ENCODE results near the gene E2F4. TPM values are rescaled to one million over a fixed set of nuclear protein-coding genes. Genes with fewer than 3 reads are reported as not detected.
A peak's percentile ranks its signal among the peaks of the same experiment; 100 is the strongest.

The E2F4 gene
- total RNA-seq, 2 experiments from 2014 or later, result 130 to 136 TPM

DNA sequence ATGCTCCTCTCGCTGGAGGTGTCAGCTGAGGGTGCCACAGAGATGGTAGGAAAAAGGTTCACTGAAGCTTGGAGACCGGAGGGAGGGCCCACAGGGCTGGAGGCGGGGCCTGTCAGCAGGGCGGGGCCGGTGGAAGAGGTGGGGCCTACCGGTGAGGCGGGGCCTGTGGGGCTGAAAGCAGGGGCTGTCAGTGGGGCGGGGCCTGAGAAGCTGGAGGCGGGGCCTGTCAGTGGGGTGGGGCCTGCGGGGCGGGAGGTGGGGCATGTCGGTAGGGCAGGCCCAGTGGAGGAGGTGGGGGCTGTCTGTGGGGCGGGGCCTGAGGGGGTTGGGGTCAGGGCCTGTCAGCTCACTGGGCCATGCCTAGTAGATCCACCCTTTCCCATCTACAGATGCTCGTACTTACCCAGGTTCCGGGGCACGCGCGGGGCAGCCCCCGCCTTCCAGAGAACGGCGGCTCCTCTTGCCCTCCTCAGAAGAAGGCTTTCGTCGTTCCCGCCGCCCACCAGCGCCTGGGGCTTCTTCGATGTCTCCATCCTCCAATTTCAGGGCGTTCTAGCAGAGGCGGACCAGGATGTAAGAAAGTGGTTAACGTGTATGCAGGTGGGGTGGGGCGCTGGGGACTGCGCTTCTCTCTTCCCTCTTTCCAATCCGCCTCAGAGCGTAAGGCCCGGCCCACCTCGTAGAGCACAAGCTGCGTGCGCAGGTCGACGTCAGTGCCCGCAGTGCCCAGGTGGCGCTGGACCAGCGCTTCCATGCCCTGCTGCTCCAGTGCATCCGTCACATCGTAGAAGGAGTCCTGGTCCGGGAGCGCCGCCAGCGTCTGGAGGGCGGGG is 44.8 kb downstream of the E2F4 start:
- peaks cover 13% of the 10 kb centered on the region for H3K4me1 Mint-ChIP-seq
- H3K27me3 Mint-ChIP-seq, result no peaks in the 10 kb centered on the region
- peaks cover 33% of the 10 kb centered on the region for H3K36me3 Mint-ChIP-seq
- no peaks in the 10 kb centered on the region for H3K9me3 Mint-ChIP-seq
- H3K4me3 Mint-ChIP-seq, result no peak overlapping the region
- peak; percentile 86 for DNase-seq
- H3K27ac Mint-ChIP-seq, result peak overlapping the region; percentile 43

DNA sequence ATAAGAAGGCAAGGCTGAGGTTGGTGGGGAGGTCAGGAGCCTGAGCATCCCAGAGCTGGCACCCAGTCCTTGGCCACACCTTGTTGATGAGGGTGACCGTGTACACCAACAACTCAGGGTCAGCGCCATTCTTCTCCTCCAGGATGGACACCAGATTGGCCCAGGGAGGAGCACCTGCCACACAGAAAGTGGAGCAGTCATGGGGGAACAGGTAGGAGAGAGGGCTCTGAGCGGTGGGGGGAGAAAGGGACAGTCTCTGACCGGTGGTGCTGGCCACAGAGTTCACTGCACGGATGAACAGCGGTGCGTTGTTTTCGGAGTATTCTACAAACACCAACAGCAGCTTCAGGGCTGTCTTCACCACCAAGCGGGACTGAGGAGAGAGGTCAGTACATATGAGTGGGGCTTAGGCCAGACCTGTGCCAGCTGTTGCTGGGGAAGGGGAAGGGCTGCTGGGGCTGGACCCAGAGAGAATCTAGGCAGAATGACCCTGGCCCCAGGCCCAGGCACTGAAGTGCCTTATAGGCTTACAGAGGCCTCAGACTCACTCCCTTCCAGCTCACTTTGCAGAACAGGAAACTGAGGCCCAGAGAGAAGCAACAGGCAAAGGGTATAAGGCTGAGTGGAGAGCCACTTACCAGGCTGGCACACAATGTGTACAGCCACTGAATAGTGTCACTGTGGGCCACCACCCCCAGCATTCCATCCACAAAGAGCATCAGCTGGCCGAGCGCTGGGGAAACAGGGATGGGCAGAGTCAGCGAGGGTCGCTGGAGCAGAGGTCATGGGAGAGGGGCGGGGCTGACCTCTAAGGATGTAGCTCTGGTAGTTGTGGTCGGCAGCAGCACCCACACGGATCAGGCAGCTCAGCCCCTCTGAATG is 45.7 kb downstream of the E2F4 start:
- DNase-seq, result no peak

DNA sequence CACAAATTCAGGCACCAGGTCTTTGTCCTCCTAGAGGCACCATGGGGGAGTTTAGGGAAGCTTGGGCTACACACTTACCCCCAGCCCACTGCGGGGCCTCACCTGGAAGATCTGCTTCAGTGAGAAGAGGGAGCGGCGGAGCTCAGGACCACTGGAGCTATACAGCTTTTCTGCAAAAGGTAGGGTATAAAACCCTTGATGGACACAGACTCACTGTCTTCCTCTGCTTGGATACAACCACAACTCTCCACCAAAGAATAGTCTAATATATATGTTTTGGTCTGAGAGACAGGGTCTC is 46.3 kb downstream of the E2F4 start:
- Mint-ChIP-seq H3K27ac (no peak overlapping the region), H3K27me3 (no peaks in the 10 kb centered on the region), H3K4me3 (no peak overlapping the region), H3K4me1 (peaks cover 19% of the 10 kb centered on the region), H3K9me3 (no peaks in the 10 kb centered on the region), H3K36me3 (peaks cover 28% of the 10 kb centered on the region)
- DNase-seq, result no peak

More for the DNA sequence above, 45.7 kb downstream of the E2F4 start:
- no peaks in the 10 kb centered on the region for H3K9me3 Mint-ChIP-seq
- H3K4me3 Mint-ChIP-seq, result no peak overlapping the region
- H3K4me1 Mint-ChIP-seq, result peaks cover 19% of the 10 kb centered on the region
- H3K36me3 Mint-ChIP-seq, result peaks cover 30% of the 10 kb centered on the region
- no peaks in the 10 kb centered on the region for H3K27me3 Mint-ChIP-seq
- no peak overlapping the region for H3K27ac Mint-ChIP-seq

DNA sequence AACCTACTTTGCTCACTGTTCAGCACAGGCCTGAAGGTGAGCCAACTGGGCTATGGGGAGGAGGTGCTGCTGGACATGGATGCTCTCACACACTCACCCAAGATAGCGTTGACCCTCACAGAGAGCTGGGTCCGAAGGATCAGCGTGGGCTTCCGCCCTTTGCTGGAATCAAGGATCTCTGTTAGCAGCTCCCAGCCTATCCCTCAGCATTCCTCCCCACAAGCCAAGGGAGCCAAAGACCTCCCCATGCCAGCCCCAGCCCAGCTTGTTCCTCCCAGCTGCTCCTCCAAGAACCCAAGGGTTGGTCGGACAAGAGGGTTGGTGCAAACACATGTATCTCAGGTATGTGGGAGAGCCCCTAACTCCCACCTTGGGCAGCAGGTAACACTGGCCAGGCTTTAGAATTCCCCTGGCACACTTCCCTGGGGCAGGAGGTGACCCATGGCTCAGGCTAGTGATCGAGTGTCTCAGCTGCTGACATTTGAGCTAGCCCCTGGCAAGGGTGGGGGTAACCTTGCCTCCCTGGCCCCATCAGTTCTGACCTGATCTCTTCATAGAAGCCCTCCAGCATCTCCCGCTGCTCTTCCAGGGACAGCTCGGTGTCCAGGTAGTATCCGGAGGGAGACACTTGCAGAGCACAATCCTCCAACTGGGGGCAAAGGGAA is 47.0 kb downstream of the E2F4 start:
- no peak for DNase-seq
- no peaks in the 10 kb centered on the region for H3K9me3 Mint-ChIP-seq
- no peaks in the 10 kb centered on the region for H3K27me3 Mint-ChIP-seq
- H3K4me3 Mint-ChIP-seq, result no peak overlapping the region
- peaks cover 25% of the 10 kb centered on the region for H3K4me1 Mint-ChIP-seq
- no peak overlapping the region for H3K27ac Mint-ChIP-seq
- H3K36me3 Mint-ChIP-seq, result peaks cover 26% of the 10 kb centered on the region

DNA sequence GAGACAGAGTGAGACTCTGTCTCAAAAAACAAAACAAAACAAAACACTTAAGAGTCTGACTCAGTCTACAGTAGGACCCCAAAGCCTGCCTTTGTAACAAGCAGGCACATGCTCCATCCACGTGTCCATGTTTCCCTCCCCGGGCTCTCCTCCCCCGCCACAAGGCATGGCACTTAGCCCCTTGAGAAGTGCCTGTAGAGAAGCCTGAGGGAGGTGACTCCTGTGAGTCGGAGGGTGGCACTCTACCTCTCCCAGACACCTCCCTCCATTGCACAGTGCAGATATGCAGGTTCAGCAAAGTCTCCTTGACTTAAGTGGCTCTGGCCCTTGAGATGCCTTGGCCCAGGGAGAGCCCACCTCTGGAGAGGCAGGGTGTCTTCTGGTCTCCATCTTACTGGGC is 48.6 kb downstream of the E2F4 start:
- Mint-ChIP-seq H3K4me1 (peaks cover 39% of the 10 kb centered on the region), H3K36me3 (peaks cover 26% of the 10 kb centered on the region), H3K27me3 (no peaks in the 10 kb centered on the region), H3K27ac (no peak overlapping the region), H3K9me3 (no peaks in the 10 kb centered on the region), H3K4me3 (no peak overlapping the region)
- no peak for DNase-seq

DNA sequence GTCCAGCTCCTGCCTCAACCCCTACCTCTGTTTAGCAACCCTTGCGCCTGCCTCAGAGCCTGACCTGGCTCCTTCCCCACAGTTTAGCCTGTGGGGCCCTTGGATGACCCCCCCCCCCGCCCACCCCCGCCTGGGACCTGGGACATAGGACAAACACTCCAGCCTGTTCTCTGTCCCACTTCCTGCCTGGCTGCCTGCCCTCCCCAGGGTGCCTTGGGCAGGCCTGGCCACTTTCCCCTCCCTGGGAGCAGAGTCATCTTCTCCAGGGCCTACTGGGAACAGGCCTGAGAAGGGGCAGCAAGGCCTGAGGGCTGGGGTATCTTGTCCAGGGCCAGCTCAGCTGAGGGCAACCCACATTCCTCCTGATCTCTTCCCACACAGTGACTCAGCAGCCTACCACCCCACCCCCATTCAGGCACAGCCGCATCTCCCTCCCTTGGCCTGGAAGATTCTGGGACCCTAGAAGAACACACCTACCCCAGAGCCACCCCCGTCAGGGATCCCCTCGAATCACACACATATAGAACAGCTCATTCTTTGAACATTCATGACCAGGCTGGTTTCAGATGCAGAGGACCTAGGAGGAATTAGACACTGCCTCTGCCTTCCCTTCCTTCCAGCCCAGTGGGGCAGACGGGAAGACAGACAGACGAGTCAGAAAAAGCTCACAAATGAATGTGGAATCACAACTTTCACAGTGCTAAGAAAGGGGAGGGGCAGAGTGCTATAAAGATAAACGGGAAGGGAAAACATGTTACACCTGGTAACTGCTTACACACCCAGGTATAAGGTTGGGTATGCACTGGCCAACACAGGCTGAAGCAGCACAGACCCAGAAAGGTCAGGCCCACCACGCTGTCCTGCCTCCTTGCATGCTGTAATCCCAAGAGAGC is 49.3 kb downstream of the E2F4 start:
- Mint-ChIP-seq H3K9me3 (no peaks in the 10 kb centered on the region), H3K4me3 (no peak overlapping the region), H3K27me3 (no peaks in the 10 kb centered on the region), H3K27ac (peak overlapping the region; percentile 75), H3K4me1 (peaks cover 39% of the 10 kb centered on the region), H3K36me3 (peaks cover 23% of the 10 kb centered on the region)
- no peak for DNase-seq

DNA sequence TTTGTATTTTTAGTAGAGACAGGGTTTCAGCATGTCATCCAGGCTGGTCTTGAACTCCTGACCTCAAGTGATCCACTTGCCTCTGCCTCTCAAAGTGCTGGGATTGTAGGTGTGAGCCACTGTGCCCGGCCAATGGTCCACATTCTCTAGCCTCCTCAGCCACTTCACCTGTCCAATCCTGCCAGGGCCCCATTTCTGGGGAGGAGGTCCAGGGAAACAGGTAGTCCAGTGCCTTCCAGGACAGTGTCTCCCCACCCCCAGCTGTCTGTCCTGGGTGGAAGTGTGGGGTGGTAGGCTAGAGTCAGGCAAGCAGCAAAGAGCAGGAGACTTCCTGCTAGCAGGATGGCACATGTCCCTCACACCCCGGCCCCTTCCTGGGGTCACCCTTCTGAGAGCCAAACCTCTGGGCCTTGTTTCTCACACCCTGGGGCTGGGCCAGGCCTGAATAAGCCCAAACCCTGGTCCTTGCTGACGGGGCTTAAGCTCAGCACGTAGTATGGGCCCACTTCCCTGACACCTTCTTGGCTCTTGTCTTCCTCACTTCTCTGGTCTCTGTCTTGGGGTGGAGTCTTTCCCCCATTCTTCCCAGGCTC is 50.3 kb downstream of the E2F4 start:
- Mint-ChIP-seq H3K4me3 (no peak overlapping the region), H3K27me3 (no peaks in the 10 kb centered on the region), H3K9me3 (no peaks in the 10 kb centered on the region), H3K36me3 (peaks cover 16% of the 10 kb centered on the region), H3K4me1 (peaks cover 38% of the 10 kb centered on the region), H3K27ac (peak overlapping the region; percentile 65)
- DNase-seq, result no peak

DNA sequence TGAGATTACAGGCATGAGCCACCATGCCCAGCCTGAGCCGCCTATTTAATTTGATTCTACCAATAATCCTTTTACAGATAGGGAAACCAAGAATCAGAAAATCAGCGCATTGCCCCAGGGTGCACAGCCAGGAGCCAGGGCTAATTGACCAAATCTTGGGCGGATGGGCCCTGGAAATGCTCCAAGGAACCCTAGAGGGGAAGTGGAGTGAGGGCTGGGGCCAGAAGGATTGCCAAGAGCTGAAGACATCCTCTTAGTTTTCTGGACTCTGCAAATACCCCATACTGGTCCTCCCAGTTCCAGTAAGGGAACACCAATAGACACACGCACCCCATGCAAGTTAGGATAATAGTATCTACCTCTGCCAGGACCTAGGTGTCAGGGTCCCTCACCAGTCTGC is 51.5 kb downstream of the E2F4 start:
- Mint-ChIP-seq H3K9me3 (no peaks in the 10 kb centered on the region), H3K27me3 (no peaks in the 10 kb centered on the region), H3K36me3 (peaks cover 11% of the 10 kb centered on the region), H3K4me1 (peaks cover 46% of the 10 kb centered on the region), H3K27ac (peak overlapping the region; percentile 88), H3K4me3 (peak overlapping the region; percentile 89)
- DNase-seq, result no peak

DNA sequence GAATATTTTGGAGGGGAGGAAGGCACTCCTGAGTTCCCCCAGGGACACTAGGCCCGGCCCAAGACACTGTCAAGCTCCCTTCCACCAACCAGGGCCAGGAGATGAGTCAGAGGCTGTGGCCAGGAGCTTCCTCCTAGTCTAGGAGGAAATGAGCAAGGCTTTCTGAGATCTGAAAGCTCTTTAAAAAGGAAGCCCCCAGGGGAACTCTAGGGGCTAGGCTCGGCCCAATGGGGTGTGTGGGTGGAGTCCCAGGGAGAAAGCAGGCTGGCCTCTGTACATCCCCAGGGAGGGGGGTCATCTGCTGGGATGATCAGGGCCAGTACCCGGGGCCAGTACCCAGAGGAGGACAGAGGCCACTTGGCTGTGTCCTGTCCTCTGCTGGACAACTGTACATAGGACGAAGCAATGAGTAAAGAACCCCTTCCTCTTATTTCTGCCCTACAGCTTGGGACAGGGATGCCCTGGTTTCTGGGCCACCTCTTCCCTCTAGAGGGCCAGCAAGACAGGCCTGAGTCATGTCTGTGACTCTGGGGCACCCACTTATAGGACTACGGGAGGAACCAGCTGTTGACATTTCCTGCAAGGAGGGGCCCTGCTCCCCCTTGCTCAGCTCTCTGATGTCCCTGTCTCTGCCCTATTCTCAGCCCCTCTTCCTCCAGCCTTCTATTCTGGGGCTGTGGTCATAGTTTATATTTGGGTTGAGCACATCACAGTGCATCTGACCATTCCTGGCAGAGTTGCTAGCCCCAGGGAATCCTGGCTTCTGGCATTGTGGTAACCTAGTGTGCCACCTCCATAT is 52.6 kb downstream of the E2F4 start:
- Mint-ChIP-seq H3K27ac (peak overlapping the region; percentile 88), H3K4me3 (peak overlapping the region; percentile 89), H3K27me3 (peaks cover 1% of the 10 kb centered on the region), H3K9me3 (no peaks in the 10 kb centered on the region), H3K4me1 (peaks cover 51% of the 10 kb centered on the region), H3K36me3 (peaks cover 11% of the 10 kb centered on the region)
- peak; percentile 86 for DNase-seq

DNA sequence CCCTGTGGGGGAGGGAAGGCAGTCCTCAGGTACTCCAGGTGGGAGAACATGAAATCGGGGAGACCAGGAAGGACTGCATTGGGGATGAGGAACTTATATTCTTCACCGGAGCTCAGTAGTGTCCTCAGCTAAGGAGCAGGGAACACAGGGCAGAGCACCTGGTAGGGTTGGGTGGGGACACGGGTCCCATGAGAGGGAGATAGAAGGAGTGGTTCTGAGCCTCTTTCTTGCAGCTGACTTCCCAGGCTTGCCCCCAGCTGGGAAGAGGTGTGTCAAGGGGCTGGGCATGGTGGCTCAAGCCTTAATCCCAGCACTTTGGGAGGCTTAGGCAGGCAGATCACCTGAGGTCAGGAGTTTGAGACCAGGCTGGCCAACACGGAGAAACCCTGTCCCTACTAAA is 53.2 kb downstream of the E2F4 start:
- DNase-seq, result no peak
- Mint-ChIP-seq H3K36me3 (peaks cover 9% of the 10 kb centered on the region), H3K27ac (peak overlapping the region; percentile 88), H3K4me1 (peaks cover 54% of the 10 kb centered on the region), H3K27me3 (peaks cover 6% of the 10 kb centered on the region), H3K4me3 (peak overlapping the region; percentile 89), H3K9me3 (no peaks in the 10 kb centered on the region)

DNA sequence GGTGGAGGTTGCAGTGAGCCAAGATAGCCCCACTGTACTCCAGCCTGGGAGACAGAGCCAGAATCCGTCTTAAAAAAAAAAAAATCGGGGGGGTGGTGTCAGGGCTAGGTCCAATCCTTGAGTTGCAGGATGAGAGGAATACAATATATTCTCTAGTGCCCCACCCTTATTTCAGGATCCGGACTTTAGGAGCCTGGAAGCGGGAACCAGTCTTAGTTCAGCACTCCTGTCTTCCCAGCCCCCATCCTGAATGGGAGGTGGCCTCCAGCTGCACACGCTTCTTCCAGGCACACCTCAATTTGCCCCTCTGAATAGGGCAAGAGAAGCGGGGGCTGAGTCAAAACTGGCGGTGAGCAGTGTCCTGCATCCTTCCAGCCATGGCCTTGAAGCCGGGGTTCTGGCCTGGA is 53.7 kb downstream of the E2F4 start:
- Mint-ChIP-seq H3K4me1 (peaks cover 56% of the 10 kb centered on the region), H3K36me3 (peaks cover 9% of the 10 kb centered on the region), H3K9me3 (no peaks in the 10 kb centered on the region), H3K4me3 (peak overlapping the region; percentile 89), H3K27ac (peak overlapping the region; percentile 88), H3K27me3 (peaks cover 6% of the 10 kb centered on the region)
- DNase-seq, result no peak

DNA sequence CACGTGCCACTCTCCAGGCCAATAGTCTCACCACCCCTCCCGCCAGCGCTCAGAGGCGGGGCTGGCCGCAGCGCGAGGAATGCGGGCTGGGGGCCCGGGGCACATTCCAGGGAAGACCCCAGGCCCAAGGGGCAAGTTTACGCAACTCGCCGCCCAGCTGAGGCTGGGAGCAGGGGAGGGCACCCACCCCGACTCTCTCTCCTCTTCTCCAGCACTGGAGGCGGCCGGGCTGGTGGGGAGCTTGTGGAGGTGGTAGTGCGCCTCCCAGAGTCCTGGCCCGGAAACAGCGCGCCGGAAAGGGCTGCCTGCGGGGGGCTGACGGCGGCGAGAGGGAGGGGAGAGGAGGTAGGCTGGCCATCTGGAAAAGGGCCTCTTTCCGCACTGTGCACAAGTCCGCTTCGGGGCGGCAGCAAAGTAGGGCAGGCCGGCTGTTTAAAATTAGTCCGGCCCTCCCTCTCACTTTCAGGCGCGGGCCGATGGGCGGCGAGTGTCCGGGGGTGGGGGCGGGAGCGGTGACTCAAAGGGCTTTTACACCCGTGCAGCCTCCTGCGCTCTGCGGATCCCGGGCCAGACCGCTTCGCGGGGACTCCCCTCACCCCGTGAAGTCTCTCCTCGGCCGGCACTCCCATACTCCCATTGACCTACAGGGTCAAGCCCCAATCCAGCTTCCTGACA is 54.3 kb downstream of the E2F4 start:
- Mint-ChIP-seq H3K4me3 (peak overlapping the region; percentile 89), H3K9me3 (no peaks in the 10 kb centered on the region), H3K27ac (peak overlapping the region; percentile 89), H3K27me3 (peaks cover 6% of the 10 kb centered on the region), H3K36me3 (peaks cover 9% of the 10 kb centered on the region), H3K4me1 (peaks cover 54% of the 10 kb centered on the region)
- DNase-seq, result peak; percentile 79

DNA sequence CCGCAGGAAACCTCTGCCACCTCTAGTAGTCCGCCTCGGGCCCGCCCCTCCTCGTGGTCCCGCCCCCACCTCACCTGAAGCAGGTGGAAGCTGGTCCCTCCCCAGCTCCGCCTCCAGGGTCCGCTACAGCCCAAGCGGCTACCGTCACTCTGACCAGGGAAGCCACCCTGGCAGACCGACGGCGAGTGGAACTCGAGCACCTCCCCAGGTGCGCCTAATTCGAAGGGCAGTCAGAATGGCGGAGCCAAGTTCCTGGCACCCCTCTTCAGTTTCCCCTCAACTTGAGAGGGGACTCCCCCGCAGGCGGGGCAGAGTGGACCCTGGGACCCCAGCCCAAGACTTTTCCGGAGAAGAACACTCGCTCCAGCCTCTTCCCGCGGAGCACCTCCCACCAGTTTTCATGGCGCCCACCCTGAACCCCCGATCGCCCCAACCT is 54.8 kb downstream of the E2F4 start:
- Mint-ChIP-seq H3K9me3 (no peaks in the 10 kb centered on the region), H3K27me3 (peaks cover 6% of the 10 kb centered on the region), H3K27ac (peak overlapping the region; percentile 89), H3K4me1 (peaks cover 49% of the 10 kb centered on the region), H3K36me3 (peaks cover 4% of the 10 kb centered on the region), H3K4me3 (peak overlapping the region; percentile 89)
- no peak for DNase-seq

All from activated naive CD8-positive, alpha-beta T cell treated with anti-CD3 and anti-CD28 coated beads for 36 hours (primary cell).